NOMO-1 treated with DMSO at 0.1 percent for 48 hours (cell line): ENCODE measurements around the gene EBLN2.

Source experiments
- DNase-seq: peaks from one replicate; lab custom pipeline; 2025; ENCODE audit not compliant: unreplicated experiment; lab: John Stamatoyannopoulos, UW

EBLN2 gene

DNA sequence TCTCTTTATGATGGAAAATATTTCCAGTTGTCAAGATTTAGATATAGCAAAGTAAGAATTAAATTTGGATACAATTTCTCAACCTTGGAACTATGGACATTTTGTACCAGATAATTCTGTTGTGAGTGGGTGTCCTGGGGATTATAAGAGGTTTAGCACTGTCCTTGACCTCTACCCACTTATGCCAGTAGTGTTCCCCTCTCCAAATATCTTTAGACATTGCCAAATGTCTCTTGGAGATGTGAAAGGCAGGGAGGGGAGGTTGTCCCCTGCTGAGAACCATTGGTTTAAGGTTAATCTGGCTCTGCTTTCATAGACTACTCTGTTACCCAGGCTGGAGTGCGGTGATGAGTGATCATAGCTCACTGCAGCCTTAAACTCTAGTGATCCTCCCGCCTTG lies at the start of gene EBLN2:
Gene EBLN2, plus strand, starts transcription at position 244 of the 400 bp plus-strand sequence. CDS start 423 bp downstream, outside the sequence.
- DNase-seq, result no peak

GRCh38 chr3:73018298-73018697 lies 43.2 kb upstream of the EBLN2 start:
- DNase-seq, result no peak

GRCh38 chr3:73018790-73019441 lies 42.5 kb upstream of the EBLN2 start:
- no peak for DNase-seq

- DNase-seq, result no peak
These were observed 40.1 kb upstream of the EBLN2 start for GRCh38 chr3:73021301-73021835.

- DNase-seq, result no peak
These were observed 36.6 kb upstream of the EBLN2 start for GRCh38 chr3:73024836-73025235.

DNA sequence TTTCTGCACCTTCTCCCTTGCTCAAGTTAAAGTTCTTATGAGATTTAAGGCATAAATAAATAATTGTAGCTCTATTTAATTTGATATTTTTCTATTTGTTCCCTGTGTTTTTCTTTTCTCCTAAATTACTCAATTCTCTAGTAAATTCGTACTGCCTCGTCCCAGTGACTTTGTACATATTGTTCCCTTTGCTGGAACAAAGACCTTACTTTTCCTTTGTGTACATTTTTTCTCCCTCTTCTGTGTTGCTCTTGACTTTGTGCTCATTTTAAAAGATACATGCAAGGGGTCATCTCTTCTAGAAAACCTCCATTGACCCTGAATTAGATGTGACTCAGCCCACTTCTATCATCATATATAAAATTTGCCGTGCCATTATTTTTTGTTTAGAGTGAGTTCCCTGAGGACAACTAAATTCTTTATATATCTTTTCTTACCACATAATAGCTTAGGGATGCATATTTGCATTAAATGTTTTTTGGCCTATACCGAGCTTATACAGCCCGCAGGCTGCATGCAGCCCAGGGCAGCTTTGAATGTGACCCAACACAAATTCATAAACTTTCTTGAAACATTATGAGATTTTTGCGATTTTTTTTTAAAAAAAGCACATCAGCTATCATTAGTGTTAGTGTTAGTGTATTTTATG lies 35.2 kb upstream of the EBLN2 start:
- no peak for DNase-seq

GRCh38 chr3:73026760-73027113 lies 34.7 kb upstream of the EBLN2 start:
- DNase-seq, result no peak

DNA sequence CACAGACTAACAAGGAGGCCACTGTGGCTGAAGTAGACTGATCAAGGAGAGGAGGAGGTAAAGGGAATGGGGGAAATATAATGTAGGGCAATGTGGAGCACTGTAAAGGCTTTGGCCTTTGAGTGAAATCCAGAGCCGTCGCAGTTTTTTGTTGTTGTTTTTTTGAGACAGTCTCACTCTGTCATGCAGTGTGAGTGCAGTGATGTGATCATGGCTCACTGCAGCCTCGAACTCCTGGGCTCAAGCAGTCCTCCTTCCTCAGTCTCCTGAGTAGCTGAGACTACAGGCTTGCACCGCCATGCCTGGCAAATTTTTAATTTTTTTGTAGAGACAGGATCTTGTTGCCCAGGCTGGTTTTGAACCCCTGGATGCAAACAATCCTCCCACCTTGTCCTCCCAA lies 32.7 kb upstream of the EBLN2 start:
- DNase-seq, result no peak

GRCh38 chr3:73029321-73029796 lies 32.1 kb upstream of the EBLN2 start:
- no peak for DNase-seq

DNA sequence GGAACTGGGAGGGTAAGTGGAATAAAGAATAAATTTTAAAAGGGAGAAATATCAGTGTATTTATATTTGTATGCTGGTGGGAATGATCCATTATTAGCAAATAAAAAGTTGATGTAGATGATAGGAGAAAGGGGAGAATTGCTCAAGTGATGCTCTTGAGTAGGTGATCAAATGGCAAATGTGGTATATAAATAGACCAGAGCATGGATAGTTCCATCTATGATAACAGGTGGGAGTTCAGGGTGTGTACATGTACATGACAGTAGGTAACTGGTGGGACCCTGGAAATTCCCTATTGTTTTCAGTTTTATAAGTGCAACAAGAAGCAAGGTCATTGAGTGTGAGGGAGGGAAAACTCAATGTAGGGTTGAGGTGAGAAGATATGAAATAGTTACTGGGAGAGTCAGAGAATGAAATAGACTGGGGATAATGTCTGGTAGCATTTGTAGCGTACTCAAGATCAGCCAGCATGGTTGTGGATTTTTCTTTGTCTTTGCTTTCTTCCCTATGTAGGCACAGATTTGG lies 31.3 kb upstream of the EBLN2 start:
- DNase-seq, result no peak

DNA sequence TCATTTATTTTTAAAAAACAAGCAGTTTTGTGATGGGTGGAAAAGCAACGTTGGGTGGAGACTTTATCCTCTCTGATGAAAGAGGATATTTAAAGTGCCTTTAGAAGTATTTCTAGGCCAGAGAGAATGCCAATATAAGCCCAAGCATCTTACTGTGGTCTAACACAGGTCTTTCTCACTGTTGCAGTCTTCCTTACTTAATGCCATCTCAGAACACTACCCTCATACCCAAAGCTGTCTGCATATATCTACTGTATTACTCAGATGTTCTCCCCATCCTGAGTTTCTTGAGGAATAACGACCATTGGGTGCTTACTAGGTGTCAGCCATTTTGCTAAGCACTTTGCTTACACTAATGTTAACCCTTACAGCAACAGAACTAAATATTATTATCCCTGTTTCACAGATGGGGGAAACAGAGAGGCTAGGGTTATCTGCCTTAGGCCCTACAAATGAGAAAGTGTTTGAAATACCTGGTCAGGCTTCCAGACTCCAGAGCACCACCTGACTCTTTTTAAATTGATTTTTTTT lies 29.8 kb upstream of the EBLN2 start:
- DNase-seq, result no peak

DNA sequence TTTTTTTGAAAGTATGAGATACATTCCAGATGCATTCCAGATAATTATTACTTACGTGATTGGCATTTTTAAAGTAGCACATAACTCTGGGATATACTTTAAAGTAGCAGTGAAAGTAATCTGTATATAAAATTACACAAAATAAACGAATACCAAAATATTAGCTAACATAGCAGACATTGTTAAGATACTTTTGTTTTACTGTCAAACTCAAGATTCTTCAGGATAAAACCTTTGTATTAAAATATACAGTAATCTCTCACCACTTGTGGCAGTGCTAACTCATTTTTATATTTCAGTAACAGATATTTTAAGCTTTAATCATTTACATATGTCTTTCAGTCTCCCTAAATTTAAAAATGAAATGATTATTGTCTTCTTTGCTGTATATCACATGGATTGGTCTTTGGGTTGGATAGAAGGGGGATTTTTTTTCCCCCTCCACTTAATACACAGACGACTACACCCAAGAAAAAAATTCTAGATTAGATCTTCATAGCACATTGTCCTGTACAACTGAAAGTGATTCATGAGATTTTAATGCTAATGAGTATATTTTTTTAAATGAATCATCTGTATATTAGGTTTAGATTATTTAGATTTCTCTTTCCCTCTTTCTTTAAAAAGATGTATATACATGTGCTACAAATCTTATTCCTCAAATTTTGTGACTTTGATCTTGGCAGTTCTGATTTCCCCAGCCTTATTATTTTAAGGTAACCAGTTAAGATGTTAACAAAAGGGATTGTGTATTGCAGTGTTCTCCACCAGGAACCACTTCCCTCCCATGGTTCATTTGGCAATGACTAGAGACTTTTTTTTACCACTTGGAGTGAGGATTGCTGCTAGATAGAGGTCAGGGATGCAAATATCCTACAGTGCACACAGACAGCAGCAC lies 24.5 kb upstream of the EBLN2 start:
- DNase-seq, result no peak

DNA sequence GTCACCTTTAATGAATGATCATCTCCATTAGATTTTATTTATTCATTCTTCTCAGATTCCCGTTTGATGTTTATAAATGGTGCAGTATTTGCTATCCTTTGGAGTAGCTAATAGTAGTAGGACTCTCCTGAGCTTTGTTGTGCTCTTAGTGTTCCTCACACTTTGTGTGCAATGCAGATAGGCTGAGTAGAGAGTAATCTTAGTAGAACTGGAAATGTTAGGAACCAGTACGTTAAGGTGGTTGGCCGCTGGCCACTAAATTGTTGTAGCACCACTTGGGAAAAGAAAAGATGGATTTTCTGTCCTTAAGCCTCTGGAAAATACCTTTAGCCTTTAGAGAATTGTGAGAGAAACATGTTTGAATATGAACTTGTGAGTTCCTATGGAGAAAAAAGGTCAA lies 19.9 kb upstream of the EBLN2 start:
- DNase-seq, result no peak

DNA sequence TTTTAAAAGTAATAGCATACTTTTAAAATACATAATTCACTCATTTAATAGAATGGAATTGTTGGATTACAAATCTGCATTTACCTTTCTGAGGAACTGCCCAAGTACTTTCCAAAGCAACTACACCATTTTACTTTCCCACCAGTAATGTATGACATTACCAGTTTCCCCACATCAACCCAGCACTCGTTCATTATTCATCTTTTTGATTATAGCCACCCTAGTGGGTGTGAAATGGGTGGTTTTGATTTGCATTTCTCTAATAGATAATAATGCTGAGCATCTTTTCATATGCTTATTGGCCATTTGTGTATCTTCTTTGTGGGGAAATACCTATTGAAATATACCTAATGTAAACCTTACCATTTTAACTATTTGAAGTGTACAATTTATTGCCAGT lies 18.0 kb upstream of the EBLN2 start:
- no peak for DNase-seq

- DNase-seq, result no peak
These were observed 16.1 kb upstream of the EBLN2 start for GRCh38 chr3:73045391-73045790.

DNA sequence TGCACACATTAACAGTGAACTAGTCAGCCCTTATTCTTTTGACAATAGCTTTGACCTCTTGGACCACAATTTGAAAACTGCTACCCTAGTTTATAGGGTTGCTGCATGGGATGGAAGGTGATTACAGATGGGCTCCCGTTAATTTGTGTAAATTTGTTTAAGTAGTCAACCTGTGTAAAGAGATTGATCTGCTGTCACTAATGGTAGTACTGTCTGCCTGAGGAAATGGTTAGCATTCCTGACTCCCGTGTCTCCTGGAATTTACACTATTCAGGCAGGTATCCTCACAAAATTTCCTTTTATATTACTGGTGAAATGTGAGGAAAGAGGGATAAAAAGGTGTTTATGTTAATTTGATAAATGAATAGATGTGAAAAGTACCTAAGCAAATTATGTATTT lies 15.3 kb upstream of the EBLN2 start:
- DNase-seq, result no peak

- DNase-seq, result no peak
These were observed 12.1 kb upstream of the EBLN2 start for GRCh38 chr3:73049319-73049718.

GRCh38 chr3:73052857-73053256 lies 8.6 kb upstream of the EBLN2 start:
- DNase-seq, result no peak

DNA sequence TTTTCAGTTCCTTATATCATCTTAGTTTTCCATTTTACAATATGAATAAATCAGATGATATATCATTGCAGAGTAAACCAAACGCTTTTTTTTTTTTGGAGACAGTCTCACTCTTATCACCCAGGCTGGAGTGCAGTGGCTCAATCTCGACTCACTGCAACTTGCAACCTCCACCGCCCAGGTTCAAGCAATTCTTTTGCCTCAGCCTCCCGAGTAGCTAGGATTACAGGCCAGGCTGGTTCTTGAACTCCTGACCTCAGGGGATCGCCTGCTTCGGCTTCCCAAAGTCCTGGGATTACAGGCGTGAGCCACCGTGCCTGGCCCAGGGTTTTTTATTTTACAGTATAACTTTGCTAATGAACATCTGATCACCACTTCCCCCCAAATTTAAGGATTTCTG lies 5.9 kb upstream of the EBLN2 start:
- DNase-seq, result no peak

- peak; percentile 52 for DNase-seq
These were observed 5.2 kb upstream of the EBLN2 start for GRCh38 chr3:73056014-73056844.
